Ureter (tissue), 1 donor: ENCODE measurements around the gene PRDM1. TPM values are rescaled to one million over a fixed set of nuclear protein-coding genes. Genes with fewer than 3 reads are reported as not detected.

Experiments
- DNase-seq: peaks from one replicate; pipeline ENCODE4 v3.0.0-alpha.2; 2020; ENCODE audit warnings: low spot score
- total RNA-seq: library from RNA; stranded (reverse); gene quantifications from one replicate; pipeline ENCODE4 v1.2.4, GENCODE V29; 2023
- donor health status: DM: yes; HTN: yes; CAD: no.

Gene PRDM1
- total RNA-seq, 1 donor from 2014 or later = 18.2 TPM

DNA sequence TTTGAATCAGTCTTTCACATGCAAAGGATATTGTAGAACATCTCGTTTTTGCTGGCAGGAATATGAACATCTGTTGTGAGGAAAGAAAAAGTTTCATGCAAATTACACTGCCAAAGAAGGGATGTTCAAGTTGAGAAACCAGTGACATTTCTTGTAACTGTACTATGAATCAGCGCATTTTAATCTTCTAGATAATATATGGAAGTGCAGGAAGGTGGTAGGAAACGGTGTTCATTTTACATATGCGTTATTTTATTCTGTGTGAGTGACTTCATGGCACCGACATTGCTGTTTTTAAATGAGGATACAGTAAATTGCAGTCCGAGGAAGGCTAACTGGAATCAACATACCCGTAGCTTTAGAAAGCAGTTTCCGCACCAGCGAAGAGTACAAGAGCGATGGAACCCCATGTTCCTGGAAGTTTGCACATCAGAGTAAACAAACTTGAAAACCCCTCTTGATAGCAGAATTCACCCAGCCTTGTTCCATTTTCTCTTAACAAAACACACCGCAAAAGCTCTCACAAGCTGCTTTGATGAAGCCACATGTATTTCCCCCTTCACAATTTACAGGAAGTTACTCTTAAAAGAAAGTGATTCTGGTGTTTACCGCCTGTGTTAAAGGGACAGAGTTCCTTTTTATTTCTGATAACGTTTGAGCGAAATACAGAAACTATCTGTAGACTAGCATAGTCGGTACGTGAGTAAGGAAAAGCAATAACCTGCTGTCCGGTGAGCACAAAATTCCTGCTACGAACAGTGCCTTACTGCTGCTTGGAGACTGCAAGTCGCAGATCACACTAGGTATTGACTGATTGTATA is 11.5 kb downstream of the PRDM1 start:
- DNase-seq = no peak

GRCh38 chr6:106098383-106099234 is 12.5 kb downstream of the PRDM1 start:
- peak; percentile 62 for DNase-seq

DNA sequence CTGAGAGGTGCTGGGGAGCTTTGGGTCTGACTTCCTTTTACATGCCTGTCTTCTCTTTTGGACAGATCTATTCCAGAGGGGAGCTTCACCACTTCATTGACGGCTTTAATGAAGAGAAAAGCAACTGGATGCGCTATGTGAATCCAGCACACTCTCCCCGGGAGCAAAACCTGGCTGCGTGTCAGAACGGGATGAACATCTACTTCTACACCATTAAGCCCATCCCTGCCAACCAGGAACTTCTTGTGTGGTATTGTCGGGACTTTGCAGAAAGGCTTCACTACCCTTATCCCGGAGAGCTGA is 13.1 kb downstream of the PRDM1 start:
- no peak for DNase-seq

- no peak for DNase-seq
These were observed 14.6 kb downstream of the PRDM1 start for GRCh38 chr6:106100755-106101154.

GRCh38 chr6:106101466-106101865 is 15.3 kb downstream of the PRDM1 start:
- DNase-seq = no peak

DNA sequence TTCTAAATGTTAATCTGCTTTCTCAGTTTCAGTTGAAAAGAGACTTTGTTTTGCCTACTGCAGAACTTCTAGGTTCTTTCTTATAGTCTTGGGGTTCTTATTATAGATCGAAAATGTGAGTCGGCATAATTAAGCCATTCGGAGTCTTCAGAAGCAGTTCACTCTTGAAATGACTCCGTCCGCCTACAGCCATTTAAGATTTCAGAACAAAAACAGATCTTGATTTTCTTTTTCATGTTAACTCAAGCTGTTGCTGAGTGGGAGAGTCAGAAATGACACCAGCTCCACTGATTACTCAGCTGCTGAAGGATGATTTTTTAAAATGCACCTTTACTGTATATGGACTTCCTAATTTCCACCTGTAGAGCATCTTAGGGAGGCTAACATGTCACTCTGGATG is 15.9 kb downstream of the PRDM1 start:
- no peak for DNase-seq

- DNase-seq = no peak
These were observed 17.0 kb downstream of the PRDM1 start for GRCh38 chr6:106102967-106103727.

DNA sequence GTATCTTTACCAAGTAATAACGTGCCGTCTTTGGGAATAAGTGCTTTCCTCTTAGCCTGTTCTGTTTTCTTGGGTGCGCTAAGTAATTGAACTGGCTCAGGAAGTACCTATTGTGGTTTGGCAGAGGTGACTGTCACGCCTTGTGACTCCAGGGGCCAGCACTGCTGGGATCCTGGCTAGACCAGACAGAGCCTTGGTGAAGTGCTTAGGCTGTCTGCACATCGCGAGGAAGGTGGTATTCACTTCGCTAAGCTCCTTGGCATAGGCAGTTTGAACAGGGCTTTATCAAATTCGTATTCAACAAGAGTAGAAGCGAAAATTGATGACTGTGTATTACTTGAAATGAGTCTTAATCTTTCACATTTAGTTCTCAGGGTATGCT is 17.6 kb downstream of the PRDM1 start:
- no peak for DNase-seq

- DNase-seq = no peak
These were observed 18.3 kb downstream of the PRDM1 start for GRCh38 chr6:106104476-106104875.

DNA sequence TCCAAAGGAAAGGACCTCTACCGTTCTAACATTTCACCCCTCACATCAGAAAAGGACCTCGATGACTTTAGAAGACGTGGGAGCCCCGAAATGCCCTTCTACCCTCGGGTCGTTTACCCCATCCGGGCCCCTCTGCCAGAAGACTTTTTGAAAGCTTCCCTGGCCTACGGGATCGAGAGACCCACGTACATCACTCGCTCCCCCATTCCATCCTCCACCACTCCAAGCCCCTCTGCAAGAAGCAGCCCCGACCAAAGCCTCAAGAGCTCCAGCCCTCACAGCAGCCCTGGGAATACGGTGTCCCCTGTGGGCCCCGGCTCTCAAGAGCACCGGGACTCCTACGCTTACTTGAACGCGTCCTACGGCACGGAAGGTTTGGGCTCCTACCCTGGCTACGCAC is 18.8 kb downstream of the PRDM1 start:
- DNase-seq = no peak

DNA sequence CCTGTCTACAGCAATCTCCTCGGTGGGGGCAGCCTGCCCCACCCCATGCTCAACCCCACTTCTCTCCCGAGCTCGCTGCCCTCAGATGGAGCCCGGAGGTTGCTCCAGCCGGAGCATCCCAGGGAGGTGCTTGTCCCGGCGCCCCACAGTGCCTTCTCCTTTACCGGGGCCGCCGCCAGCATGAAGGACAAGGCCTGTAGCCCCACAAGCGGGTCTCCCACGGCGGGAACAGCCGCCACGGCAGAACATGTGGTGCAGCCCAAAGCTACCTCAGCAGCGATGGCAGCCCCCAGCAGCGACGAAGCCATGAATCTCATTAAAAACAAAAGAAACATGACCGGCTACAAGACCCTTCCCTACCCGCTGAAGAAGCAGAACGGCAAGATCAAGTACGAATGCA is 19.4 kb downstream of the PRDM1 start:
- DNase-seq = no peak

GRCh38 chr6:106106276-106107042 is 20.3 kb downstream of the PRDM1 start:
- no peak for DNase-seq

DNA sequence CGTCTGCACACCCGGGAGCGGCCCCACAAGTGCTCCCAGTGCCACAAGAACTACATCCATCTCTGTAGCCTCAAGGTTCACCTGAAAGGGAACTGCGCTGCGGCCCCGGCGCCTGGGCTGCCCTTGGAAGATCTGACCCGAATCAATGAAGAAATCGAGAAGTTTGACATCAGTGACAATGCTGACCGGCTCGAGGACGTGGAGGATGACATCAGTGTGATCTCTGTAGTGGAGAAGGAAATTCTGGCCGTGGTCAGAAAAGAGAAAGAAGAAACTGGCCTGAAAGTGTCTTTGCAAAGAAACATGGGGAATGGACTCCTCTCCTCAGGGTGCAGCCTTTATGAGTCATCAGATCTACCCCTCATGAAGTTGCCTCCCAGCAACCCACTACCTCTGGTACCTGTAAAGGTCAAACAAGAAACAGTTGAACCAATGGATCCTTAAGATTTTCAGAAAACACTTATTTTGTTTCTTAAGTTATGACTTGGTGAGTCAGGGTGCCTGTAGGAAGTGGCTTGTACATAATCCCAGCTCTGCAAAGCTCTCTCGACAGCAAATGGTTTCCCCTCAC is 21.0 kb downstream of the PRDM1 start:
- no peak for DNase-seq

DNA sequence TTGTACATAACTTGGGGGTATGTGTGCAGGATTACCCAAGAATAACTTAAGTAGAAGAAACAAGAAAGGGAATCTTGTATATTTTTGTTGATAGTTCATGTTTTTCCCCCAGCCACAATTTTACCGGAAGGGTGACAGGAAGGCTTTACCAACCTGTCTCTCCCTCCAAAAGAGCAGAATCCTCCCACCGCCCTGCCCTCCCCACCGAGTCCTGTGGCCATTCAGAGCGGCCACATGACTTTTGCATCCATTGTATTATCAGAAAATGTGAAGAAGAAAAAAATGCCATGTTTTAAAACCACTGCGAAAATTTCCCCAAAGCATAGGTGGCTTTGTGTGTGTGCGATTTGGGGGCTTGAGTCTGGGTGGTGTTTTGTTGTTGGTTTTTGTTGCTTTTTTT is 22.0 kb downstream of the PRDM1 start:
- DNase-seq = no peak

DNA sequence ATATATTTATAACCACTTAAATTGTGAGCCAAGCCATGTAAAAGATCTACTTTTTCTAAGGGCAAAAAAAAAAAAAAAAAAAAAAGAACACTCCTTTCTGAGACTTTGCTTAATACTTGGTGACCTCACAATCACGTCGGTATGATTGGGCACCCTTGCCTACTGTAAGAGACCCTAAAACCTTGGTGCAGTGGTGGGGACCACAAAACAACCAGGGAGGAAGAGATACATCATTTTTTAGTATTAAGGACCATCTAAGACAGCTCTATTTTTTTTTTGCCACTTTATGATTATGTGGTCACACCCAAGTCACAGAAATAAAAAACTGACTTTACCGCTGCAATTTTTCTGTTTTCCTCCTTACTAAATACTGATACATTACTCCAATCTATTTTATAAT is 22.9 kb downstream of the PRDM1 start:
- DNase-seq = no peak

DNA sequence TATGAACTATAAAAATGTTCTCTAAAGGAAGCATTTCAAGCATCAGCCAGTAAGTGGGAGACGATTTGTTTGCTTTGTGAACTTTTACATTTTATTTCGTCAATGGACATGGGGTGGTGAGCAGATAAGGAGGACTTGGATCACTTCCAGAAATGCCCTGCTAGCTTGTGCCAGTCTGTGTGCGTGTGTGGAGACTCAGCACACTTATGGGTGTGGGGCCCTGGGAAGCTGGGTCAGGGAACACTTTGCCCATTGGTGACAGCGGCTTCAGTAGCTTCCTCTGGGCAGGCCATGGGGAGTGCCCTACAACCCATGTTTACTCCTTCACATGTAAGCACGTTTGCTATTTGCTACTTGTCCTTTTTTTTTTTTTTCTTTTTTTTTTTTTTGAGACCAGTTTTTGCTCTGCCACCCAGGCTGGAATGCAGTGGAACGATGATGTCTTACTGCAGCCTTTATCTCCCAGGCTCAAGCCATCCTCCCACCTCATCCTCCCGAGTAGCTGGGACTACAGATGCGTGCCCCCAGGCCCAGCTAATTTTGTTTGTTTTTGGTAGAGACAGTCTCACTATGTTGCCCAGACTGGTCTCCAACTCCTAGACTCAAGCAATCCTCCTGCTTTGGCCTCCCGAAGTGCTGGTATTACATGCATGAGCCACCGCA is 24.2 kb downstream of the PRDM1 start:
- DNase-seq = peak; percentile 58

DNA sequence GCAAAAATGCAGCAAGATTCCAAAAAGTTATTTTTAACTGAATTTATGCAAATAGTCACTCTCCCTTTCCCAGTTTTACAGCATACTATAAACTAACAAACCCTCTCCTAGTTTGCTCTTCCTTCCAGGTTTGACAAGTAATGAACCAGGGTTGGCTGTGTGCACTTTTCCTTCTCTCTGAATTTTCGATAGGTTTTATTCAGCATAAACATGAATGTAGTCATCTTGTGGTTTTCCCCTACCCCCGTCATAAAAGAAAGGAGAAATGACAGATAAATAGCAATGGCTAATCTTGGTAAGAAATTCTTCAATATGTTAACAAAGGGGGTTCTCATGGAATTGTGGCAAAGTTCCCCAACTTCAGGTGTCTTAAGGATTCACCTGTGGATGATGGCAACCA is 26.3 kb downstream of the PRDM1 start:
- DNase-seq = no peak

- no peak for DNase-seq
These were observed 27.3 kb downstream of the PRDM1 start for GRCh38 chr6:106113256-106113959.

DNA sequence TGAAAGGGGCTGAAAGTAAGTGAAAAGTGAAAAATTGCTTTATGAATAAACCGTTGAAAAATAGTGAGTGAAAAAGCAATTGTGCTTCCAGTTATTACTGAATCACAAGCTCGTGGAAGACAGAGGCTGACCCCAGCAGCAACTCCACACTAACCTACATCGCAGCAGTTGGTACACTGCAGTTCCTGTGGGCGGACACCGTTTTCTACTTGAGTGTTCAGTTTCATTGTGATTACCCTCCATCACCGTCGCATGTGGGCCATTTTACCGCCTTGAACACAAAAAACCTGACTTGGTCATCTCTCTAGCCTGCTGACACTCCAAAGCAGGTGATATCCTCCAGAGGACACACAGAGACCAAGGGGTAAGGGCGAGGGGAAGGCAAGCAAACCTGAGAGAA is 28.4 kb downstream of the PRDM1 start:
- DNase-seq = no peak

GRCh38 chr6:106115286-106115685 is 29.1 kb downstream of the PRDM1 start:
- DNase-seq = no peak
